Adrenal gland (tissue), 5 donors: ENCODE results near the gene CDC73.

Experiments used
- CTCF ChIP-seq, 6 experiments: fragments of 450-650 bp in 4 of 6; fragments of 200-600 bp in 2 of 6; sonication (generic) in 1 of 6; IDR thresholded peaks; 1 replicate in 5 of 6; 2 replicates in 1 of 6; pipeline versions ENCODE4 v1.5.1 to v1.8.0; 2016 to 2021; ENCODE audit warnings: antibody characterized with exemption in 6 of 6, mild to moderate bottlenecking in 2 of 6, moderate library complexity in 1 of 6
- POLR2A ChIP-seq, 2 donors: fragments of 450-650 bp; IDR thresholded peaks; one replicate each; pipeline ENCODE4 v1.6.1; 2017; ENCODE audit warnings: antibody characterized with exemption in 2 of 2, mild to moderate bottlenecking in 2 of 2, moderate library complexity in 1 of 2
- donor health status: DM: no; HTN: no; CAD: no.

GRCh38 chr1:193104502-193104906 is 17.3 kb upstream of the CDC73 start:
- TF ChIP-seq CTCF (IDR thresholded peaks at IDR 0.05) (peak in 3 of 6 experiments; percentile 9 to 22 (median 11)), POLR2A (IDR thresholded peaks at IDR 0.05) (no peak)
